Stimulated activated CD8-positive, alpha-beta memory T cell treated with anti-CD3 and anti-CD28 coated beads, Interleukin-12 subunit alpha, Interleukin-12 subunit beta, amount 100 ng/mL, for 24 hours (primary cell): ENCODE data around the gene CEP164.
"Not testable (repeated sequence)": the region's sequence is repeated elsewhere in the genome, so short reads cannot be mapped to it uniquely, and the experiment has no call there.

Experiments used
- DNase-seq: peaks from one replicate; pipeline ENCODE4 v3.0.0-alpha.2; 2020; ENCODE audit errors: extremely low read depth

The CEP164 gene

GRCh38 chr11:117305145-117305544 is 22.5 kb upstream of the CEP164 start:
- DNase-seq, result no peak

- no peak for DNase-seq
These were observed 18.3 kb upstream of the CEP164 start for GRCh38 chr11:117309310-117309709.

- no peak for DNase-seq
These were observed 14.6 kb upstream of the CEP164 start for GRCh38 chr11:117313091-117313490.

GRCh38 chr11:117313828-117314768 is 13.6 kb upstream of the CEP164 start:
- DNase-seq, result no peak

- no peak for DNase-seq
These were observed 12.8 kb upstream of the CEP164 start for GRCh38 chr11:117314840-117315239.

GRCh38 chr11:117315285-117316196 is 12.1 kb upstream of the CEP164 start:
- DNase-seq, result no peak

- DNase-seq, result no peak
These were observed 11.3 kb upstream of the CEP164 start, which contains the start of gene BACE1 for GRCh38 chr11:117316197-117316961. TSS of gene BACE1 (minus strand) at chr11:117316256. CDS start at chr11:117315795, 461 bp downstream.

- DNase-seq, result no peak
These were observed 8.9 kb upstream of the CEP164 start for GRCh38 chr11:117318738-117319137.

- no peak for DNase-seq
These were observed 8.3 kb upstream of the CEP164 start for GRCh38 chr11:117319214-117319840.

GRCh38 chr11:117327255-117327566 is 443 bp upstream of the CEP164 start:
- not testable (repeated sequence) for DNase-seq

GRCh38 chr11:117328375-117329010 is 839 bp downstream of the CEP164 start:
- no peak for DNase-seq

- no peak for DNase-seq
These were observed 5.2 kb downstream of the CEP164 start for GRCh38 chr11:117332843-117333242.

GRCh38 chr11:117333917-117334316 is 6.3 kb downstream of the CEP164 start:
- no peak for DNase-seq

- DNase-seq, result no peak
These were observed 7.2 kb downstream of the CEP164 start for GRCh38 chr11:117334896-117335295.

GRCh38 chr11:117335399-117335798 is 7.7 kb downstream of the CEP164 start:
- DNase-seq, result no peak

GRCh38 chr11:117337076-117337475 is 9.4 kb downstream of the CEP164 start:
- no peak for DNase-seq

GRCh38 chr11:117345039-117345438 is 17.4 kb downstream of the CEP164 start:
- no peak for DNase-seq

- DNase-seq, result no peak
These were observed 26.9 kb downstream of the CEP164 start for GRCh38 chr11:117354550-117354949.

GRCh38 chr11:117356126-117356890 is 28.7 kb downstream of the CEP164 start:
- no peak for DNase-seq

- DNase-seq, result no peak
These were observed 33.8 kb downstream of the CEP164 start for GRCh38 chr11:117361432-117361831.
